HEK293T (cell line): ENCODE measurements around the gene TARBP1.
"Not testable (repeated sequence)": the region's sequence is repeated elsewhere in the genome, so short reads cannot be mapped to it uniquely, and the experiment has no call there.

Experiments used
- ARNT ChIP-seq: fragments of 450-650 bp; IDR thresholded peaks from 2 replicates; pipeline ENCODE4 v1.6.1; 2017; ENCODE audit warnings: mild to moderate bottlenecking
- ELF4 ChIP-seq: fragments of 450-650 bp; IDR thresholded peaks from 2 replicates; pipeline ENCODE4 v1.6.1; 2017; ENCODE audit warnings: antibody characterized with exemption
- FOXK2 ChIP-seq: fragments of 450-650 bp; IDR thresholded peaks from 2 replicates; pipeline ENCODE4 v1.6.1; 2016; ENCODE audit warnings: mild to moderate bottlenecking
- FOXM1 ChIP-seq: fragments of 450-650 bp; IDR thresholded peaks from 2 replicates; pipeline ENCODE4 v1.6.1; 2017; ENCODE audit warnings: mild to moderate bottlenecking, borderline replicate concordance
- HDGF ChIP-seq: fragments of 450-650 bp; IDR thresholded peaks from 2 replicates; pipeline ENCODE4 v1.6.1; 2017; ENCODE audit warnings: antibody characterized with exemption, borderline replicate concordance
- L3MBTL2 ChIP-seq: fragments of 450-650 bp; conservative IDR thresholded peaks from 2 replicates; pipeline ENCODE4 v1.6.1; 2016; ENCODE audit warnings: mild to moderate bottlenecking
- LEF1 ChIP-seq: fragments of 450-650 bp; IDR thresholded peaks from 2 replicates; pipeline ENCODE4 v1.6.1; 2017; ENCODE audit warnings: mild to moderate bottlenecking, borderline replicate concordance
- NFRKB ChIP-seq: fragments of 450-650 bp; IDR thresholded peaks from 2 replicates; pipeline ENCODE4 v1.6.1; 2016; ENCODE audit warnings: mild to moderate bottlenecking, moderate library complexity
- SP1 ChIP-seq: fragments of 450-650 bp; IDR thresholded peaks from 2 replicates; pipeline ENCODE4 v1.6.1; 2017

DNA sequence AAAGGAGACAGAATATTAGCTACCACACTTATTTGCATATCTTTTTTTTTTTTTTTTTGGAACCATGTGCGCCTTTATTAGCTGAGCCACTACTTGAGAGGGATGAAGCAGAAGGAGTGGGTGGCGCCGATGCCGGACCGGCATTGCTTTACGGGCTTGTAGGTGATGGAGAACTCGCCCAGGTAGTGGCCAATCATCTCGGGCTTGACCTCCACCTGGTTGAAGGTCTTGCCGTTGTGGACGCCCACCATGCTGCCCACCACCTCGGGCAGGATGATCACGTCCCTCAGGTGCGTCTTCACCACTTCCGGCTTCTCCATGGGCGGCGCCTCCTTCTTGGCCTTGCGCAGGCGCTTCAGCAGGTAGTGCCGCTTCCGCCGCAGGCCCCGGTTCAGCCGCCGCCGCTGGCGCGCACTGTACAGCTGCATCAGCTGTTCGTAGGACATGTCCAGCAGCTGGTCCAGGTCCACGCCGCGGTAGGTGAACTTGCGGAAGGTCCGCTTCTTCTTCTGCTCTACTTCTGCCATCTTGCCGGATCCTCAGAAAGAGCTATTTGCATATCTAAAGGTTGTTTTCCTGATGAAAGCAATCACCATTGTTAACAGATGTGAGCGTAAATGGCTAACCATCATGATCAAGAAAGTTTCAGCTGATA, 122.2 kb downstream of the TARBP1 start:
- not testable (repeated sequence) for TF ChIP-seq FOXM1, NFRKB, SP1, LEF1, FOXK2, ELF4, HDGF, ARNT
- peak; percentile 42; the same call in 1 of the 2 replicates for TF ChIP-seq L3MBTL2
